Immature natural killer cell (primary cell): ENCODE results near the gene TFAP2E. TPM values are rescaled to one million over a fixed set of nuclear protein-coding genes. Genes with fewer than 3 reads are reported as not detected.
A peak's percentile ranks its signal among the peaks of the same experiment; 100 is the strongest.

Experiments used
- DNase-seq, 3 donors: peaks; one replicate each; pipeline ENCODE4 v3.0.0; 2022; ENCODE audit warnings: mixed read lengths in 1 of 3
- H3K27ac Mint-ChIP-seq, 6 donors: one replicate each; pipeline ENCODE4 v1.8.0; 2020; ENCODE audit warnings: mixed read lengths in 6 of 6, mild to moderate bottlenecking in 5 of 6, inconsistent platforms in 4 of 6, moderate library complexity in 3 of 6
- H3K27me3 Mint-ChIP-seq, 3 donors: one replicate each; pipeline ENCODE4 v1.8.0; 2020 to 2021; ENCODE audit warnings: low read depth in 3 of 3, mild to moderate bottlenecking in 3 of 3, mixed read lengths in 3 of 3, moderate library complexity in 3 of 3, inconsistent platforms in 1 of 3
- H3K36me3 Mint-ChIP-seq, 3 donors: one replicate each; pipeline ENCODE4 v1.8.0; 2020; ENCODE audit warnings: mixed read lengths in 3 of 3, inconsistent platforms in 2 of 3, mild to moderate bottlenecking in 2 of 3
- H3K4me1 Mint-ChIP-seq, 2 donors: one replicate each; pipeline ENCODE4 v1.8.0; 2020; ENCODE audit warnings: inconsistent platforms in 2 of 2, mild to moderate bottlenecking in 2 of 2, mixed read lengths in 2 of 2, moderate library complexity in 1 of 2
- H3K4me3 Mint-ChIP-seq, 5 donors: one replicate each; pipeline ENCODE4 v1.8.0; 2020; ENCODE audit warnings: mild to moderate bottlenecking in 5 of 5, mixed read lengths in 5 of 5, inconsistent platforms in 3 of 5, moderate library complexity in 3 of 5
- H3K9me3 Mint-ChIP-seq, 6 donors: one replicate each; pipeline ENCODE4 v1.8.0; 2020; ENCODE audit warnings: mild to moderate bottlenecking in 6 of 6, mixed read lengths in 6 of 6, inconsistent platforms in 4 of 6, moderate library complexity in 3 of 6
- polyA plus RNA-seq, 3 donors: library from polyadenylated mRNA; unstranded; fragments of 300-500 nt; fragmentation: Illumina TruSeq; gene quantifications; one replicate each; pipeline ENCODE4 v1.2.3, GENCODE V29; 2021

TFAP2E gene
- polyA plus RNA-seq, 3 donors from 2014 or later: 1.3 to 1.8 TPM; not detected in 1

DNA sequence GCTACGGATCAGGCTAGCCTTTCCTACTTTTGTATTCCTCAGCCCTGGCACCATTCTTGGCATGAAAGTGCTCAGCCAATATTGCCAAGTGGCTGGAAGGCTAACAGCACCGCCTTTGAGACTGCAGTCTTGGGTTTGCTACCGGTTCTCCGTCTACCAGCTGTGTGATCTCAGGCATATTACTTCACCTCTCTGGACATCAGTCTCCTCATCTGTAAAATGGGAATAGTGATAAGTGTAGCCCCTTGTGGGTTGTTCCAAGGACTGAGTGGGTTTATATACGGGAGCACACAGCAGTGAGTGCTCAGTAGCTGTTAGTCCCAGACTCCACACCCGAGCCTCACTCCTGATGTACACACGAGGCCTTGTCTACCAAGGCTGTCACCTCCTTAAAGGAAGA, 13.7 kb downstream of the TFAP2E start:
- H3K4me1 Mint-ChIP-seq: peaks cover 4 to 8% of the 10 kb centered on the region in 2 donors
- DNase-seq: no peak
- no peaks in the 10 kb centered on the region for H3K9me3 Mint-ChIP-seq
- peaks cover 0 to 2% (median 0%) of the 10 kb centered on the region in 3 donors for H3K27me3 Mint-ChIP-seq
- peaks cover 4 to 18% (median 9%) of the 10 kb centered on the region in 3 donors for H3K36me3 Mint-ChIP-seq
- no peak overlapping the region for H3K27ac Mint-ChIP-seq
- no peak overlapping the region for H3K4me3 Mint-ChIP-seq

DNA sequence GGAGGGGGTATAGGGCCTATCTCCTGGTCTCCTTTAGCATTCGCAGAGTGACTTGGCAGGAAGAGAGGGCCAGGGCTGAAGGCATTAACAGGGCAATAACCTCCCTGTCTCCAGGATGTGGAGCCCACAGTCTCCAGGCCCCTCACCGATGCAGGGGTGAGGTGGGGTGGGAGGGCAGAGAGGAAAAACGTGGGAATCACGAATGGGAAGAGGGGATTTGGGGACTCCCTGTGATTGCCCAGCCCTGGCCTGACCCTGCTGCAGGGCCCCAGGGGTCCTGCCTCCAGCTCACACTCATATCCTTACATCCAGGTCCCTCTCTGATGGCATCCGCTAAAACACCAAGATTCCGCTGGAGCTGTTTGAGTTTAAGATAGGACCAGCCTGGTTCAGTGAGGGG, 14.6 kb downstream of the TFAP2E start:
- no peak overlapping the region for H3K27ac Mint-ChIP-seq
- H3K27me3 Mint-ChIP-seq: peaks cover 0 to 2% (median under 1%) of the 10 kb centered on the region in 3 donors
- peaks cover 6 to 18% (median 9%) of the 10 kb centered on the region in 3 donors for H3K36me3 Mint-ChIP-seq
- peaks cover 7 to 13% of the 10 kb centered on the region in 2 donors for H3K4me1 Mint-ChIP-seq
- no peak for DNase-seq
- no peak overlapping the region for H3K4me3 Mint-ChIP-seq
- H3K9me3 Mint-ChIP-seq: no peaks in the 10 kb centered on the region

DNA sequence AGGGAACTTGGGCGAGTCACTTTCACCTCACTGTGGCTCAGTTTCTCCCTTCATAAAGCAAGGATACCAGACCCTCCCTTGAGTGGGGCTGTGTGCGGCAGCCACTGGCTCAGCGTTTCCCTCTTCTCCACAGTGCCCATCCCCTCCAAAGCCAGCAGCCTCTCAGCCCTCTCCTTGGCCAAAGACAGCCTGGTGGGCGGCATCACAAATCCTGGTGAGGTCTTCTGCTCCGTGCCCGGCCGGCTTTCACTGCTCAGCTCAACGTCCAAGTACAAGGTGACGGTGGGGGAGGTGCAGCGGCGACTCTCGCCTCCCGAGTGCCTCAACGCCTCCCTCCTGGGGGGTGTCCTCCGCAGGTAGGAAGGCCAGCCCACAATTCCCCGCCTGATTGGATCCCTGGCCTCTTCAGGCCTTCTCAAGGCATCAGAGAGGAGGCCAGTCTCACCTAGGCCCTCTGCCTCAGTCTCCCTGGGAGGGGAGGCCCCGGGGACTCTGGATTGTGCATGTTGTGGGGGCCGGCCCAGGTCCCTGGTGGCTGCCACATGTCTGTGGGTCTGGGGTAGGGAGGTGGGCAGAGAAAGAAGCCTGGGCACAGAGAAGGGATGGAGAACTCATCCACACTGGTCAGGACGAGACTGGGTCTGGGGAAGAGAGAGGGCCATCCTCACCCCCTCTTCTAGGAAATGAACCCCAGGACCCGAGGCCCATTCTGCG, 15.2 kb downstream of the TFAP2E start:
- peaks cover 8 to 18% (median 9%) of the 10 kb centered on the region in 3 donors for H3K36me3 Mint-ChIP-seq
- no peak overlapping the region for H3K27ac Mint-ChIP-seq
- DNase-seq: no peak
- H3K4me3 Mint-ChIP-seq: no peak overlapping the region
- H3K27me3 Mint-ChIP-seq: peaks cover 0 to 2% (median 1%) of the 10 kb centered on the region in 3 donors
- no peaks in the 10 kb centered on the region for H3K9me3 Mint-ChIP-seq
- H3K4me1 Mint-ChIP-seq: peaks cover 14 to 18% of the 10 kb centered on the region in 2 donors

DNA sequence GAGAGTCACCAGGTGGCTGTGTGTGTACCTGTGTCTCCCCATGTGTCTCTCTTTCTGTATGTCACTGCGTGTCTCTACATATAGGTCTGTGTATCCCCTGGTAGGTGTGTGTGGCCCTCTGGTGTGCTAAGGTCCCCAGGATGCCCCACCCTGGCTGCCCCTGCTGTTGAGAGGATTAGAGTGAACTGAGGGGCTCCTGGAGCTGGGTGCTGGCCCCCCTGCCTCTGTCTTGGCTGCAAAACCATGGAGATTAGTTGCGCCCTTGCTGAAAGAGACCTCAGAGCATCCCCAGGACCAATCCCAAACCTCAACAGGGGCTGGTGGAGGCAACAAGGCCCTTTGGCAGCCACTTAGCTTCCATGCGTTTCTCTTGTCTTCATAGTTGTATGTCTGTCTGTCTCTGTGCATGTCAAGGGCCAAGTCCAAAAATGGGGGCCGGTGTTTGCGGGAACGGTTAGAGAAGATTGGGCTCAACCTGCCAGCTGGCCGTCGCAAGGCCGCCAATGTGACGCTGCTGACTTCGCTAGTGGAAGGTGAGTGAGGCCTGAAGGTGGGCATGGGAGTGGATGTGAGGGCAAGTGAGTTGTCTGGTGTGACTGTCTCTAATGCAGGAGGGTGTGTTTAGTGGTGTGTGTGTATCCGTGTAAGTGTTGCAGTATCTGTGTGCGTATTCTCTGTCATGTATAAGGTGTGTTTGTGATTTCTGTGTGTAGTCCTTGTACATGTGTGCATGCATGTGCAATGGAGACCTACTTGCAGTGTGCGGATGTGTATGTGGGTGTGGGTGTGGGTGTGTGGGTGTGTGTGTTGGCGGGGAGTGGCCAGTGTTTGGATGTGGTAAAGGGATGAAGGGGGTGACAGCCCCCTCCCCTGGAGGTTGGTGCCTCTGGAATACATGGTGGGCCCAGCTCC, 16.7 kb downstream of the TFAP2E start:
- Mint-ChIP-seq H3K4me1 (peaks cover 21 to 25% of the 10 kb centered on the region in 2 donors), H3K27me3 (peaks cover 0 to 2% (median 1%) of the 10 kb centered on the region in 3 donors), H3K9me3 (no peaks in the 10 kb centered on the region), H3K4me3 (no peak overlapping the region), H3K27ac (peak overlapping the region in 3 of 6 donors; percentile 23 to 81 (median 47)), H3K36me3 (peaks cover 4 to 14% (median 8%) of the 10 kb centered on the region in 3 donors)
- no peak for DNase-seq

DNA sequence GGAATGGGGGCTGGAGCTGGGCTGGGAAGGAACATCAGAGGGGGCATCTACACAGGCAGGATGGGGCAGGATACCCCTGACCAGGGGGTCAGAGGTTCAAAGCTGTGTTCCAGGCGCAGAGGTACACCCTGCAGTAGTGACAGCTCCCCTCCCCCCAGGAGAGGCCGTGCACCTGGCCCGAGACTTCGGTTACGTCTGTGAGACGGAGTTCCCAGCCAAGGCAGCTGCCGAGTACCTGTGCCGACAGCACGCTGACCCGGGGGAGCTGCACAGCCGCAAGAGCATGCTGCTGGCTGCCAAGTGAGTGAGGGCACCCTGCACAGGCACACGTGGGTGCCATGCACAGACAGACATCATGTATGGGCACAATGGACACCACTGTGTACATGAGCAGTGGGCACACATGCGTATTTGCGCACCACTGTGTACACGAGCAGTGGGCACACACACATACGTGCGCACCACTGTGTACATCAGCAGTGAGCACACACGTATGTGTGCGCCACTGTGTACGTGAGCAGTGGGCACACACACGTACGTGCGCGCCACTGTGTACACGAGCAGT, 17.4 kb downstream of the TFAP2E start:
- Mint-ChIP-seq H3K27ac (no peak overlapping the region), H3K27me3 (peaks cover 0 to 2% (median 1%) of the 10 kb centered on the region in 3 donors), H3K4me3 (no peak overlapping the region), H3K36me3 (peaks cover 4 to 17% (median 8%) of the 10 kb centered on the region in 3 donors), H3K4me1 (peaks cover 21 to 25% of the 10 kb centered on the region in 2 donors), H3K9me3 (no peaks in the 10 kb centered on the region)
- DNase-seq: no peak

DNA sequence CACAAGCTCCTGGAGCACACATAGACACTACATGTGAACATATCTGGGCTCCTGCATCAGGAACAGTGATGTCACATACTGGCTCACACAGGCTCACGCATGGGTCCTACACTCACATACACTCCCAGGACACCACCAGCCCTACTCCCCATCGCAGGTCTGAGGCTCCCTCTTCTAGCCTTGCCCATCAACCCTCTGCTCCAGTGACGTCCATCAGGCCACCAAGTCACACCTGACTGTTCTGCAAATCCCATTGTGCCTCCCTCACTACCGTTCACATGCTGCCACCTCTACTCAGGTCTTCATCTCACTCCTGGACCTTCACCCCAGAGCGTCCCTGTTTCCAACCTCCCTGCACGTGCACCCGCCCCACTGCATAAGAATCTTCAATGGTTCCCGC, 18.1 kb downstream of the TFAP2E start:
- Mint-ChIP-seq H3K9me3 (no peaks in the 10 kb centered on the region), H3K4me1 (peaks cover 21 to 27% of the 10 kb centered on the region in 2 donors), H3K27me3 (peaks cover 0 to 2% (median 1%) of the 10 kb centered on the region in 3 donors), H3K36me3 (peaks cover 4 to 23% (median 8%) of the 10 kb centered on the region in 3 donors), H3K4me3 (no peak overlapping the region), H3K27ac (peak overlapping the region in 4 of 6 donors; percentile 15 to 85 (median 58))
- no peak for DNase-seq

DNA sequence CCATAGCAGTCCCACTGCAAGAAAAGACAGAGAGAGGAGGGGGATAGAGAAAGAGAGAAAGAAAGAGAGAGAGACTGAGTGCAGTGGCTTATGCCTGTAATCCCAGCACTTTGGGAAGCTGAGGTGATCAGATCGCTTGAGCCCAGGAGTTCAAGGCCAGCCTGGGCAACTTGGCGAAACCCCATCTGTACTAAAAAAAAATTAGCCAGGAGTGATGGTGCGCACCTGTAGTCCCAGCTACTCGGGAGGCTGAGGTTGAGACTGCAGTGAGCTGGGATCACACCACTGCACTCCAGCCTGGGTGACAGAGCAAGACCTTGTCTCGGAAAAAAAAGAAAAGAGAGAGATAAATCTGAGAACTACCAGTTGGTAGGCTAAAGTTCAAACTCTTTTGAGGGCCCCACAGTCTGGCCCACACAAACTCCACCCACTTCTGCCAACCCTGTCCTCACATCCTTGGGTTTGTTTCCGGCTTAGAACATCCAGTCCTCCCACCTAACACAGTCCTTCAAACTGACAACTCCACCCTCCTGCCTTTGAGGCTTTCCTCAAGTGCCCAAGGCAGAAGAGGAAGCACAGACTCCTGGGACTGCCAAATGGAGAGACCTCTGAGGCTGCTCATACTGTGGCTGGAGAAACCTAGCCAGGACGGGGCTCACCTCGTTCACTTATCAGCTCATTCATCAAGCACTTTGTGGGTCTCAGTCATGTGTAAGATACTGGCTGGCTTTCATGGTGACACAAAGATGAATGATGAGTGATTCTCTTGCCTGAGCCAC, 20.1 kb downstream of the TFAP2E start:
- Mint-ChIP-seq H3K36me3 (peaks cover 4 to 24% (median 8%) of the 10 kb centered on the region in 3 donors), H3K4me1 (peaks cover 27 to 28% of the 10 kb centered on the region in 2 donors), H3K27ac (peak overlapping the region; percentile 69 to 91 (median 72)), H3K27me3 (peaks cover 0 to 2% (median 1%) of the 10 kb centered on the region in 3 donors), H3K9me3 (no peaks in the 10 kb centered on the region), H3K4me3 (peak overlapping the region in 3 of 5 donors; percentile 9 to 58 (median 39))
- DNase-seq: no peak

DNA sequence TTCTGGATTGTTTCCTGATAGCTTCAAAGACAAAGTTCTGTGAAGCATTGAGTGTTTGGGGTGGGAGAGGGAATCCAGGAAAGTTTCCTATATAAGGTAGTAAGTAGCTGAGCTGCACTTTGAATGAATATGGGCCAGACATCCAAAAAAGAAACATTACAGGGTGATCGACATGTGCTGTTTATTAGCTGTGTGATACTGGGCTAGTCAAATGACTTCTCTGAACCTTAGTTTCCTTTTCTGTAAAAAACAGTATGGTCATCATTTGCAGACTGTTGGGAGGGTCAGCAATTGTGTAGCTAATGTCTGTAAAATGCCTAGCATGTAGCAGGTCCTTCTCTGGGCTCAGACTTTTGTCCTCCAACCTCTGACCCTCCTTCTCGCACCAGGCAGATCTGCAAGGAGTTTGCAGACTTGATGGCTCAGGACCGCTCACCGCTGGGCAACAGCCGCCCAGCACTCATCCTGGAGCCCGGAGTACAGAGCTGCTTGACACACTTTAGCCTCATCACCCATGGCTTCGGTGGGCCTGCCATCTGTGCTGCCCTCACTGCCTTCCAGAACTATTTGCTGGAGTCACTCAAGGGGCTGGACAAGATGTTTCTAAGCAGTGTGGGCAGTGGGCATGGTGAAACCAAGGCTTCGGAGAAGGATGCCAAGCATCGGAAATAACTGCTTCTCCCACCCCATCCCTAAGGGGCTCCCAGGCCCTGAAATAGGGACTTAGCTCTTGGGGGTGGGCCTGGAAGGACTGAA, 21.1 kb downstream of the TFAP2E start:
- H3K9me3 Mint-ChIP-seq: no peaks in the 10 kb centered on the region
- H3K4me3 Mint-ChIP-seq: no peak overlapping the region
- DNase-seq: no peak
- H3K27ac Mint-ChIP-seq: peak overlapping the region in 5 of 6 donors; percentile 33 to 91 (median 62)
- peaks cover 27 to 28% of the 10 kb centered on the region in 2 donors for H3K4me1 Mint-ChIP-seq
- peaks cover 0 to 2% (median 1%) of the 10 kb centered on the region in 3 donors for H3K27me3 Mint-ChIP-seq
- H3K36me3 Mint-ChIP-seq: peaks cover 5 to 21% (median 8%) of the 10 kb centered on the region in 3 donors

DNA sequence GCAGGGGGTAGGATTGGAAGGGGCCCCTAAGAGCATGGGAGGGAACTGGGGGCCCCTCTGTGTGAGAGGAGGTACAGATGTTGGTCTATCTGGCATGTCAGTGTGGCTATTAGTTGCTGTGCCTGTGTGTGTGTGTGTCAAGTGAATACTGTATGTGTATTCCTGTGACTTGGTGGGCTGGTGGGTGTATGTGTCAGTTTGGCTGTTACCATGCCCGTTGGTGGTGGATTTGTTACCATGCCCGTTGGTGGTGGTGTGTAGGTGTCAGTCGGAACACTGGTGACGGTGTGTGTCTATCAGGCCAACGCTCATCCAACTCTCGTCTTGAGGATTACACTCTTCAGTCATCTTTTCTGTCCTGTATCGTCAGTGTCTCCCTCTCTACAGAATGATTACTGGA, 22.6 kb downstream of the TFAP2E start:
- Mint-ChIP-seq H3K27ac (peak overlapping the region; percentile 3 to 74 (median 57)), H3K4me3 (no peak overlapping the region), H3K27me3 (peaks cover 0 to 2% (median 1%) of the 10 kb centered on the region in 3 donors), H3K36me3 (peaks cover 9 to 25% (median 15%) of the 10 kb centered on the region in 3 donors), H3K4me1 (peaks cover 23 to 28% of the 10 kb centered on the region in 2 donors), H3K9me3 (no peaks in the 10 kb centered on the region)
- no peak for DNase-seq

DNA sequence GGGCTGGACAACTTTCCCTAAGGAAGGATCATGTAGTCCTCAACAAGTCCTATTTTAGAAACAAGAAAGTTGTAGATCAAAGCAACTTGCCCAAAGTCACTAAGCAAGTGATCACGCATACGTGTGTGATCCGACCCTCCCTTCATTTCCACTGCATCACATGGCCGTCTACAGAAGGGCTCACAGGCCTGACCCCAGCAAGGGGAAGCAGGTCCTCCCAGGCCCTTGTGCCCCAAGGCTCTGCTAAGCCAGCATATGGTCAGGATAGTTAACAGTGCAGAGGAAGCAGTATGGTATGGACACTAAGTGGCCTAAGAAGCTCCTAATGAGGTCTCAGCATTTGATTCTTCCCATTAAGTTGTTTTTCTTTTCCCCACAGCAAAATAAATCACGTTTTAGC, 24.8 kb downstream of the TFAP2E start:
- Mint-ChIP-seq H3K27me3 (no peaks in the 10 kb centered on the region), H3K4me1 (peaks cover 14 to 19% of the 10 kb centered on the region in 2 donors), H3K9me3 (no peaks in the 10 kb centered on the region), H3K36me3 (peaks cover 7 to 24% (median 9%) of the 10 kb centered on the region in 3 donors), H3K4me3 (no peak overlapping the region), H3K27ac (no peak overlapping the region)
- DNase-seq: no peak

DNA sequence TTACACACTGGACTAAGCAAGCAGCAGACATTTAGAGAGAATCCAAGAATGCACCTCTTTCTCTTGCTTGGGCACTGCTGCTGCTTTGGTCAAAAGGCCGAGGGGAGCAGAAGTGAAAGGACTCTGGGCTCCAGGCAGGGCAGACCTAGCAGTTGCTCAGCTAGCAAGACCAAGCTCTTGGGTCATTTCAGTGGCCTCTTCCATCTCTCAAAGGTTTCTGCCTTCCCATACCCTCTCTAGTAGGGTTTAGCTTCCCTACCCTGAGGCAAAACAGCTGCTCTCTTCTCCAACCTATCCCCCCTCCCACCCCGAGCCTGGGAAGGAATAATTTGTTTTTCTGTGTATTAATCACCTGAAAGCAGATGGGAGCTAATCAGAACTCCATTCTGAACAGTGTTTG, 25.8 kb downstream of the TFAP2E start:
- no peaks in the 10 kb centered on the region for H3K9me3 Mint-ChIP-seq
- peak overlapping the region in 1 of 6 donors; percentile 63 for H3K27ac Mint-ChIP-seq
- DNase-seq: no peak
- H3K36me3 Mint-ChIP-seq: peaks cover 11 to 32% (median 12%) of the 10 kb centered on the region in 3 donors
- H3K4me3 Mint-ChIP-seq: no peak overlapping the region
- H3K27me3 Mint-ChIP-seq: no peaks in the 10 kb centered on the region
- peaks cover 5 to 9% of the 10 kb centered on the region in 2 donors for H3K4me1 Mint-ChIP-seq

DNA sequence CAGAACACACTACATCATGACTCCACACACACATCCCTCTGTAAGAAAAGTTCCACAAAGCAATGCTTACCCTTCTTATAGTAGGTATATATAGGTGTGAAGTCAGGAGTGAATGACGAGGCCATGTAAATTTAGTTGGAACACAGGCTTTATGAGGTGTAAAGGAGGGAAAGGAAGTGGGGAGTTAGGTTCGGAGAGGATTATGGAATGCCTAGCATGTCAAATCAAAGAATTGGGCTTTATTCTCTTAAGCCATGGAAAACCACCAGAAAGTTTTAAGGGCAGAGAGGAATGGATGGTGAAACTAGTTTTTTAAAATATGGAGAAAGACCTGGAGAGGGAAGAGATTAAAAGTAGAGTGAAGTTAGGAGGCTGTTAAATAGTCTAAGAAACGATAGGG, 26.3 kb downstream of the TFAP2E start:
- Mint-ChIP-seq H3K27me3 (peaks cover 0 to 2% (median 0%) of the 10 kb centered on the region in 3 donors), H3K36me3 (peaks cover 12 to 36% (median 15%) of the 10 kb centered on the region in 3 donors), H3K4me1 (peaks cover 3 to 8% of the 10 kb centered on the region in 2 donors), H3K27ac (peak overlapping the region in 1 of 6 donors; percentile 84), H3K4me3 (no peak overlapping the region), H3K9me3 (no peaks in the 10 kb centered on the region)
- DNase-seq: no peak
